Breast epithelium (tissue), 3 donors: ENCODE data around the gene WDR90.

ENCODE experiments used
- CTCF ChIP-seq, 3 donors: fragments of 450-650 bp; IDR thresholded peaks; one replicate each; pipeline ENCODE4 v1.5.1; 2016 to 2017; ENCODE audit warnings: antibody characterized with exemption in 3 of 3, mild to moderate bottlenecking in 3 of 3, moderate library complexity in 3 of 3
- POLR2A ChIP-seq: fragments of 450-650 bp; IDR thresholded peaks from one replicate; pipeline ENCODE4 v1.6.1; 2016; ENCODE audit warnings: antibody characterized with exemption, mild to moderate bottlenecking, moderate library complexity
- POLR2AphosphoS5 ChIP-seq, 3 donors: sonication (generic); formaldehyde crosslinking; IDR thresholded peaks; one replicate each; pipeline ENCODE4 v1.6.1; 2017; ENCODE audit warnings: antibody characterized with exemption in 3 of 3

- TF ChIP-seq POLR2A, result no peak
- TF ChIP-seq CTCF (IDR thresholded peaks at IDR 0.05), result no peak
- TF ChIP-seq POLR2AphosphoS5 (IDR thresholded peaks at IDR 0.05), result no peak
These were observed 32.0 kb downstream of the WDR90 start for GRCh38 chr16:680967-681745.
